ENCODE results near the gene SMARCAD1. TPM values are rescaled to one million over a fixed set of nuclear protein-coding genes. Genes with fewer than 3 reads are reported as not detected.

Gene SMARCAD1
- total and polyA plus RNA-seq, 9 donors: 10.2 to 30.5 (median 20.3) TPM

- no peak overlapping the region for H3K4me3 ChIP-seq
- no peaks in the 10 kb centered on the region for H3K36me3 ChIP-seq
- H3K9me3 ChIP-seq: no peaks in the 10 kb centered on the region
- no peaks in the 10 kb centered on the region for H3K27me3 ChIP-seq
- H3K27ac ChIP-seq: no peak overlapping the region
- no peak for DNase-seq
- no peaks in the 10 kb centered on the region for H3K4me1 ChIP-seq (ENCODE audit: insufficient read depth)
- TF ChIP-seq POLR2A (IDR thresholded peaks at IDR 0.05) (no peak), CTCF (IDR thresholded peaks at IDR 0.05) (no peak), EP300 (IDR thresholded peaks at IDR 0.05) (no peak)
- WGBS, 3 donors: 81 to 90% (median 87%) methylated on average over 4 of the region's 4 CpGs
- intact Hi-C loops (cut with DNase I): loop anchor here in 1 of 4 donors (5.0 kb wide), 1 partner anchor 269 kb away; no protein-coding TSS in a partner anchor
Measured at GRCh38 chr4:94171616-94172015, 36.0 kb upstream of the SMARCAD1 start.

GRCh38 chr4:94175553-94176261, 32.0 kb upstream of the SMARCAD1 start:
- DNase-seq: no peak
- no peaks in the 10 kb centered on the region for H3K4me1 ChIP-seq (ENCODE audit: insufficient read depth)
- no peaks in the 10 kb centered on the region for H3K9me3 ChIP-seq
- no peaks in the 10 kb centered on the region for H3K27me3 ChIP-seq
- H3K27ac ChIP-seq: no peak overlapping the region
- TF ChIP-seq CTCF (IDR thresholded peaks at IDR 0.05) (no peak), POLR2A (IDR thresholded peaks at IDR 0.05) (no peak), EP300 (IDR thresholded peaks at IDR 0.05) (no peak)
- no peak overlapping the region for H3K4me3 ChIP-seq
- intact Hi-C loops (cut with DNase I): no loop called here
- WGBS, 3 donors: 70 to 76% (median 73%) methylated on average over 6 of the region's 6 CpGs
- no peaks in the 10 kb centered on the region for H3K36me3 ChIP-seq

GRCh38 chr4:94177822-94178221, 29.8 kb upstream of the SMARCAD1 start:
- WGBS, 3 donors: 82 to 88% (median 88%) methylated on average over 2 of the region's 2 CpGs

GRCh38 chr4:94181815-94182214, 25.9 kb upstream of the SMARCAD1 start:
- WGBS, 3 donors: 2 to 12% (median 10%) methylated on average over 1 of the region's 1 CpG
- DNase-seq: no peak
- H3K27me3 ChIP-seq: no peaks in the 10 kb centered on the region
- no peak overlapping the region for H3K4me3 ChIP-seq
- intact Hi-C loops (cut with DNase I): no loop called here
- no peaks in the 10 kb centered on the region for H3K9me3 ChIP-seq
- no peaks in the 10 kb centered on the region for H3K36me3 ChIP-seq
- no peak for TF ChIP-seq POLR2A (IDR thresholded peaks at IDR 0.05)
- TF ChIP-seq CTCF (IDR thresholded peaks at IDR 0.05): no peak
- H3K27ac ChIP-seq: no peak overlapping the region
- no peaks in the 10 kb centered on the region for H3K4me1 ChIP-seq (ENCODE audit: insufficient read depth)

More at GRCh38 chr4:94177822-94178221, 29.8 kb upstream of the SMARCAD1 start:
- H3K27ac ChIP-seq: no peak overlapping the region
- H3K36me3 ChIP-seq: no peaks in the 10 kb centered on the region
- TF ChIP-seq CTCF (IDR thresholded peaks at IDR 0.05) (no peak), EP300 (IDR thresholded peaks at IDR 0.05) (no peak), POLR2A (IDR thresholded peaks at IDR 0.05) (no peak)
- no peaks in the 10 kb centered on the region for H3K27me3 ChIP-seq
- no peaks in the 10 kb centered on the region for H3K9me3 ChIP-seq
- no peak for DNase-seq
- H3K4me3 ChIP-seq: no peak overlapping the region
- intact Hi-C loops (cut with DNase I): no loop called here
- H3K4me1 ChIP-seq (ENCODE audit: insufficient read depth): no peaks in the 10 kb centered on the region

Measured in ovary (tissue), 9 donors.